HCT116 (cell line): ENCODE data around the gene TNFAIP8. TPM values are rescaled to one million over a fixed set of nuclear protein-coding genes. Genes with fewer than 3 reads are reported as not detected.

ENCODE experiments used
- ATAC-seq: fragments of 200-7000 bp; cut with Tn5 transposase; 2 replicates; pipeline ENCODE4 v1.9.1; 2020; ENCODE audit warnings: mild to moderate bottlenecking, moderate library complexity
- BruUV-seq: library from RNA; stranded (reverse); fragments of 400-500 nt; replicated peaks from 2 replicates; lab custom pipeline; 2021; lab: Mats Ljungman, UMichigan
- CTCF ChIA-PET: fragments of 300-600 bp; sonication (Branson Sonifier 250); formaldehyde crosslinking; loops from one replicate; lab custom pipeline; 2021; ENCODE audit warnings: antibody characterized with exemption; lab: Charles Lee
- POLR2A ChIA-PET: fragments of 300-600, 350-600 bp; sonication (Branson Sonifier 250); formaldehyde crosslinking; loops from one replicate; lab custom pipeline; 2021; ENCODE audit warnings: antibody characterized with exemption; lab: Charles Lee
- RAD21 ChIA-PET, 2 experiments: fragments of 300-600 bp; sonication (Branson Sonifier 250); formaldehyde crosslinking; loops; one replicate each; lab custom pipeline; 2023; ENCODE audit warnings: low total read pairs in 2 of 2; ENCODE audit not compliant: uncharacterized antibody in 2 of 2, unreplicated experiment in 2 of 2, low non-redundant PET in 1 of 2; lab: Charles Lee
- DNase-seq: peaks from one replicate; pipeline ENCODE4 v3.0.0-alpha.2; 2010; ENCODE audit warnings: low read depth, low spot score
- H2AFZ ChIP-seq: fragments of 200-600 bp; shearing (Covaris generic), sonication (generic); 2 replicates; pipeline ENCODE4 v1.6.1; 2017; ENCODE audit warnings: low read depth, mixed run types, mixed read lengths, antibody characterized with exemption, low read length; ENCODE audit not compliant: poor library complexity, severe bottlenecking
- H3K27ac ChIP-seq: 2 replicates; pipeline ENCODE4 v1.5.1; 2012; ENCODE audit warnings: low read depth, low read length
- H3K27me3 ChIP-seq: fragments of 200-600 bp; sonication (generic); 2 replicates; pipeline ENCODE4 v1.6.1; 2016; ENCODE audit warnings: mixed run types, low read length, mixed read lengths; ENCODE audit not compliant: insufficient read depth
- H3K36me3 ChIP-seq, 2 experiments: fragments of 200-500 bp in 1 of 2; fragments of 200-600 bp in 1 of 2; sonication (Bioruptor generic) in 1 of 2; sonication (generic) in 1 of 2; 2 replicates each; pipeline versions ENCODE4 v1.5.1 to v1.6.1; 2014 to 2016; ENCODE audit warnings: low read length in 2 of 2, inconsistent platforms in 1 of 2, mixed read lengths in 1 of 2, mixed run types in 1 of 2; ENCODE audit not compliant: insufficient read depth in 2 of 2, control insufficient read depth in 1 of 2
- H3K4me1 ChIP-seq, 2 experiments: fragments of 200-600 bp in 1 of 2; sonication (generic) in 1 of 2; 2 replicates each; pipeline versions ENCODE4 v1.5.1 to v1.6.1; 2012 to 2017; ENCODE audit warnings: low read length in 2 of 2, inconsistent platforms in 1 of 2, mild to moderate bottlenecking in 1 of 2, mixed read lengths in 1 of 2, mixed run types in 1 of 2, moderate library complexity in 1 of 2; ENCODE audit not compliant: insufficient read depth in 2 of 2, control insufficient read depth in 1 of 2
- H3K4me2 ChIP-seq: fragments of 200-600 bp; sonication (generic); 2 replicates; pipeline ENCODE4 v1.6.1; 2017; ENCODE audit warnings: mixed run types, low read length, mixed read lengths
- H3K4me3 ChIP-seq, 2 experiments: fragments of 200-600 bp in 1 of 2; sonication (generic) in 1 of 2; replicated peaks in 1 of 2; 2 replicates each; pipeline ENCODE4 v1.5.1; 2011 to 2016; ENCODE audit warnings: low read length in 2 of 2, control low read depth in 1 of 2, low read depth in 1 of 2, mild to moderate bottlenecking in 1 of 2, mixed read lengths in 1 of 2, mixed run types in 1 of 2
- H3K79me2 ChIP-seq: fragments of 200-600 bp; sonication (generic); 2 replicates; pipeline ENCODE4 v1.6.1; 2017; ENCODE audit warnings: mild to moderate bottlenecking, mixed run types, low read length, moderate library complexity, mixed read lengths; ENCODE audit not compliant: insufficient read depth
- H3K9ac ChIP-seq: fragments of 200-600 bp; sonication (generic); 2 replicates; pipeline ENCODE4 v1.6.1; 2016; ENCODE audit warnings: low read length, mixed read lengths
- H3K9me2 ChIP-seq: fragments of 200-600 bp; sonication (generic), shearing (Covaris generic); 2 replicates; pipeline ENCODE4 v1.6.1; 2017; ENCODE audit warnings: mixed run types, mild to moderate bottlenecking, moderate library complexity; ENCODE audit not compliant: insufficient read depth
- H3K9me3 ChIP-seq, 2 experiments: fragments of 200-500 bp in 1 of 2; fragments of 200-600 bp in 1 of 2; sonication (Bioruptor generic) in 1 of 2; sonication (generic) in 1 of 2; 2 replicates each; pipeline ENCODE4 v1.6.1; 2014 to 2017; ENCODE audit warnings: low read length in 2 of 2, mixed read lengths in 2 of 2, inconsistent platforms in 1 of 2, low read depth in 1 of 2, mild to moderate bottlenecking in 1 of 2, mixed run types in 1 of 2, moderate library complexity in 1 of 2; ENCODE audit not compliant: control insufficient read depth in 1 of 2, insufficient read depth in 1 of 2
- H4K20me1 ChIP-seq: fragments of 200-600 bp; sonication (generic), shearing (Covaris generic); 2 replicates; pipeline ENCODE4 v1.6.1; 2017; ENCODE audit warnings: mixed run types, mild to moderate bottlenecking, moderate library complexity; ENCODE audit not compliant: insufficient read depth
- CBX3 ChIP-seq: IDR thresholded peaks from 2 replicates; pipeline ENCODE4 v1.6.1; 2012; ENCODE audit warnings: low read depth
- CEBPB ChIP-seq: IDR thresholded peaks from 2 replicates; pipeline ENCODE4 v1.6.1; 2012; ENCODE audit warnings: low read depth
- EGR1 ChIP-seq: IDR thresholded peaks from 2 replicates; pipeline ENCODE4 v1.6.1; 2012; ENCODE audit warnings: low read depth
- ELF1 ChIP-seq: IDR thresholded peaks from 2 replicates; pipeline ENCODE4 v1.6.1; 2012; ENCODE audit warnings: low read depth, borderline replicate concordance
- POLR2AphosphoS5 ChIP-seq: IDR thresholded peaks from 2 replicates; pipeline ENCODE4 v1.6.1; 2011; ENCODE audit warnings: mild to moderate bottlenecking, low read depth, low read length, moderate library complexity
- RAD21 ChIP-seq: IDR thresholded peaks from 2 replicates; pipeline ENCODE4 v1.6.1; 2012; ENCODE audit warnings: low read depth, mild to moderate bottlenecking
- SP1 ChIP-seq: IDR thresholded peaks from 2 replicates; pipeline ENCODE4 v1.6.1; 2012; ENCODE audit warnings: low read depth
- SRF ChIP-seq: IDR thresholded peaks from 2 replicates; pipeline ENCODE4 v1.6.1; 2012; ENCODE audit warnings: low read depth
- YY1 ChIP-seq: IDR thresholded peaks from 2 replicates; pipeline ENCODE4 v1.6.1; 2011; ENCODE audit warnings: low read length, low read depth, moderate library complexity, mild to moderate bottlenecking; ENCODE audit not compliant: insufficient replicate concordance; ENCODE audit errors: extremely low read depth
- ZNF274 ChIP-seq: fragments of 200-500 bp; sonication (Bioruptor generic); IDR thresholded peaks from 2 replicates; pipeline ENCODE4 v1.6.1; 2014; ENCODE audit warnings: mild to moderate bottlenecking, low read depth, low read length, inconsistent platforms
- intact Hi-C: fragments of 100-400 bp; cut with micrococcal nuclease; formaldehyde crosslinking; loops from 2 replicates; pipeline ENCODE4 v1.10.0; 2022
- total RNA-seq: library from RNA; stranded (reverse); gene quantifications from one replicate; pipeline ENCODE4 v1.2.1, GENCODE V29; 2021; ENCODE audit not compliant: unreplicated experiment
- TF ChIP-seq, protein P1 (sequence below): IDR thresholded peaks from 2 replicates; pipeline ENCODE4 v1.6.1; 2012
- TF ChIP-seq, protein P2 (sequence below): IDR thresholded peaks from 2 replicates; pipeline ENCODE4 v1.6.1; 2012; ENCODE audit warnings: low read depth
- TF ChIP-seq, protein P3 (sequence below), 3 experiments: fragments of 200-600 bp in 1 of 3; sonication (generic) in 1 of 3; IDR thresholded peaks in 2 of 3; conservative IDR thresholded peaks in 1 of 3; 2 replicates each; pipeline ENCODE4 v1.5.1; 2012 to 2017; ENCODE audit warnings: low read depth in 2 of 3, low read length in 2 of 3, antibody characterized with exemption in 1 of 3, borderline replicate concordance in 1 of 3, control low read depth in 1 of 3, mild to moderate bottlenecking in 1 of 3, mixed read lengths in 1 of 3, mixed run types in 1 of 3, moderate library complexity in 1 of 3; ENCODE audit not compliant: insufficient read depth in 1 of 3
- TF ChIP-seq, protein P4 (sequence below): IDR thresholded peaks from 2 replicates; pipeline ENCODE4 v1.6.1; 2012

TNFAIP8 gene
- total RNA-seq, 1 experiment from 2014 or later, result 18.4 TPM

DNA sequence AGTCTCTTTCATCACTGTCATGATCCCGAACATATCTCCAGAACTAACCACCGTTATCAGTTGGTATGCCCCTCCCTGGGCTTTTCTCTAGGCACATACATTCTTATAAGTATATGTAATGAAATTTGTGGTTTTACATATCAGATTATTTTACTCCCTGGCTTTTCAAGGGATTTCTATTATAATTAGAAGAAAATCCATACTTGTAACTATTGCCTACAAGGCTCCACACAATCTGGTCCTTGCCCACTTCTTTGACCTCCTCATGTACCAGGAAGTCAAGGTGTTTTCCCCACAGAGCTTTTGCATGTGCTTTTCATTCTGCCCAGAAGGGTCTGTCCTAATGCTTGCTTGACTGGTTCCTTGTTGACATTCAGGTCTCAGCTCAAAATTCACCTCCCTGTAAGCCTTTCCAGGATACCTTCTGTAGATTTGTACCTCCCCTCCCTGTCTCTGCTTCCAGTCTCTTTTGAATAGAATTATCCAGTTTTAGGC is 62.8 kb downstream of the TNFAIP8 start:
- DNase-seq, result no peak
- no TSS peak for BruUV-seq
- H3K4me2 ChIP-seq, result no peak overlapping the region
- ATAC-seq, result no peak
- no peaks in the 10 kb centered on the region for H3K79me2 ChIP-seq
- no peak overlapping the region for H2AFZ ChIP-seq
- no peak overlapping the region for H3K4me3 ChIP-seq
- no peak overlapping the region for H3K9ac ChIP-seq
- intact Hi-C loops, result loop anchor here (10.0 kb wide), 1 partner anchor 154 kb away; no protein-coding TSS in a partner anchor
- no peak overlapping the region for H3K27ac ChIP-seq
- TF ChIP-seq SRF (no peak), RAD21 (no peak), EGR1 (no peak)
- TF ChIP-seq, protein P1, sequence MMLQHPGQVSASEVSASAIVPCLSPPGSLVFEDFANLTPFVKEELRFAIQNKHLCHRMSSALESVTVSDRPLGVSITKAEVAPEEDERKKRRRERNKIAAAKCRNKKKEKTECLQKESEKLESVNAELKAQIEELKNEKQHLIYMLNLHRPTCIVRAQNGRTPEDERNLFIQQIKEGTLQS, result no peak
- no peaks in the 10 kb centered on the region for H3K4me1 ChIP-seq
- ChIA-PET CTCF (interaction anchor here (1.3 kb wide), 1 partner anchor 431 kb away, joined by 3 read pairs; the partner anchor contains the start of gene DTWD2), POLR2A (no interaction called here), RAD21 (no interaction called here)
- H3K27me3 ChIP-seq, result no peaks in the 10 kb centered on the region
- no peaks in the 10 kb centered on the region for H3K9me3 ChIP-seq
- H3K36me3 ChIP-seq, result no peaks in the 10 kb centered on the region
- no peaks in the 10 kb centered on the region for H3K9me2 ChIP-seq
- no peaks in the 10 kb centered on the region for H4K20me1 ChIP-seq

DNA sequence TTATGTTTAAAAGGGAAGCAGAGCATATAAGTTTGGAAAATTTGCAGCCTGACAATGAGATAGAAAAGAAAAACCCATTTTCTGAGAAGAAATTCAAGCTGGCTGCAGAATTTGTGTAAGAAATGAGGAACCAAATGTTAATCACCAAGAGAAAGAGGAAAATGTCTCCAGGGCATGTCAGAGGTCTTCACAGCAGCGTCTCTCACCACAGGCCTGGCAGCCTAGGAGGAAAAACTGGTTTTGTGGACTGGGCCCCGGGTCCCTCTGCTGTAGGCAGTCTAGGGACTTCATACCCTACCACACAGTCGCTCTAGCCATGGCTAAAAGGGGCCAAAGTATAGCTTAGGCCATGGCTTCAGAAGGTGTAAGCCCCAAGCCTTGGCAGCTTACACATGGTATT is 64.3 kb downstream of the TNFAIP8 start:
- H3K9ac ChIP-seq, result no peak overlapping the region
- no peaks in the 10 kb centered on the region for H3K36me3 ChIP-seq
- no peaks in the 10 kb centered on the region for H3K79me2 ChIP-seq
- ChIA-PET CTCF (no interaction called here), RAD21 (no interaction called here), POLR2A (no interaction called here)
- H3K27me3 ChIP-seq, result no peaks in the 10 kb centered on the region
- no TSS peak for BruUV-seq
- no peak overlapping the region for H3K4me3 ChIP-seq
- TF ChIP-seq SP1 (no peak), CBX3 (no peak), YY1 (no peak), ELF1 (no peak), ZNF274 (no peak), CEBPB (no peak), POLR2AphosphoS5 (no peak)
- TF ChIP-seq, protein P2, sequence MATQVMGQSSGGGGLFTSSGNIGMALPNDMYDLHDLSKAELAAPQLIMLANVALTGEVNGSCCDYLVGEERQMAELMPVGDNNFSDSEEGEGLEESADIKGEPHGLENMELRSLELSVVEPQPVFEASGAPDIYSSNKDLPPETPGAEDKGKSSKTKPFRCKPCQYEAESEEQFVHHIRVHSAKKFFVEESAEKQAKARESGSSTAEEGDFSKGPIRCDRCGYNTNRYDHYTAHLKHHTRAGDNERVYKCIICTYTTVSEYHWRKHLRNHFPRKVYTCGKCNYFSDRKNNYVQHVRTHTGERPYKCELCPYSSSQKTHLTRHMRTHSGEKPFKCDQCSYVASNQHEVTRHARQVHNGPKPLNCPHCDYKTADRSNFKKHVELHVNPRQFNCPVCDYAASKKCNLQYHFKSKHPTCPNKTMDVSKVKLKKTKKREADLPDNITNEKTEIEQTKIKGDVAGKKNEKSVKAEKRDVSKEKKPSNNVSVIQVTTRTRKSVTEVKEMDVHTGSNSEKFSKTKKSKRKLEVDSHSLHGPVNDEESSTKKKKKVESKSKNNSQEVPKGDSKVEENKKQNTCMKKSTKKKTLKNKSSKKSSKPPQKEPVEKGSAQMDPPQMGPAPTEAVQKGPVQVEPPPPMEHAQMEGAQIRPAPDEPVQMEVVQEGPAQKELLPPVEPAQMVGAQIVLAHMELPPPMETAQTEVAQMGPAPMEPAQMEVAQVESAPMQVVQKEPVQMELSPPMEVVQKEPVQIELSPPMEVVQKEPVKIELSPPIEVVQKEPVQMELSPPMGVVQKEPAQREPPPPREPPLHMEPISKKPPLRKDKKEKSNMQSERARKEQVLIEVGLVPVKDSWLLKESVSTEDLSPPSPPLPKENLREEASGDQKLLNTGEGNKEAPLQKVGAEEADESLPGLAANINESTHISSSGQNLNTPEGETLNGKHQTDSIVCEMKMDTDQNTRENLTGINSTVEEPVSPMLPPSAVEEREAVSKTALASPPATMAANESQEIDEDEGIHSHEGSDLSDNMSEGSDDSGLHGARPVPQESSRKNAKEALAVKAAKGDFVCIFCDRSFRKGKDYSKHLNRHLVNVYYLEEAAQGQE, result no peak
- TF ChIP-seq, protein P3, sequence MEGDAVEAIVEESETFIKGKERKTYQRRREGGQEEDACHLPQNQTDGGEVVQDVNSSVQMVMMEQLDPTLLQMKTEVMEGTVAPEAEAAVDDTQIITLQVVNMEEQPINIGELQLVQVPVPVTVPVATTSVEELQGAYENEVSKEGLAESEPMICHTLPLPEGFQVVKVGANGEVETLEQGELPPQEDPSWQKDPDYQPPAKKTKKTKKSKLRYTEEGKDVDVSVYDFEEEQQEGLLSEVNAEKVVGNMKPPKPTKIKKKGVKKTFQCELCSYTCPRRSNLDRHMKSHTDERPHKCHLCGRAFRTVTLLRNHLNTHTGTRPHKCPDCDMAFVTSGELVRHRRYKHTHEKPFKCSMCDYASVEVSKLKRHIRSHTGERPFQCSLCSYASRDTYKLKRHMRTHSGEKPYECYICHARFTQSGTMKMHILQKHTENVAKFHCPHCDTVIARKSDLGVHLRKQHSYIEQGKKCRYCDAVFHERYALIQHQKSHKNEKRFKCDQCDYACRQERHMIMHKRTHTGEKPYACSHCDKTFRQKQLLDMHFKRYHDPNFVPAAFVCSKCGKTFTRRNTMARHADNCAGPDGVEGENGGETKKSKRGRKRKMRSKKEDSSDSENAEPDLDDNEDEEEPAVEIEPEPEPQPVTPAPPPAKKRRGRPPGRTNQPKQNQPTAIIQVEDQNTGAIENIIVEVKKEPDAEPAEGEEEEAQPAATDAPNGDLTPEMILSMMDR (IDR thresholded peaks at IDR 0.05 in 2 of 3, conservative IDR thresholded peaks at IDR 0.05 in 1 of 3; ENCODE audit: borderline replicate concordance in 1 of 3, insufficient read depth in 1 of 3, low read depth in 2 of 3, low read length in 2 of 3), result no peak
- TF ChIP-seq, protein P4, sequence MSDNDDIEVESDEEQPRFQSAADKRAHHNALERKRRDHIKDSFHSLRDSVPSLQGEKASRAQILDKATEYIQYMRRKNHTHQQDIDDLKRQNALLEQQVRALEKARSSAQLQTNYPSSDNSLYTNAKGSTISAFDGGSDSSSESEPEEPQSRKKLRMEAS, result no peak
- intact Hi-C loops, result no loop called here
- H3K9me2 ChIP-seq, result no peaks in the 10 kb centered on the region
- H3K4me2 ChIP-seq, result no peak overlapping the region
- H3K4me1 ChIP-seq, result no peaks in the 10 kb centered on the region
- no peak overlapping the region for H2AFZ ChIP-seq
- no peaks in the 10 kb centered on the region for H3K9me3 ChIP-seq
- ATAC-seq, result no peak
- no peak for DNase-seq
- H4K20me1 ChIP-seq, result no peaks in the 10 kb centered on the region
- no peak overlapping the region for H3K27ac ChIP-seq
